CD14-positive monocyte (primary cell): Measurements from ENCODE around the gene CFAP92. TPM values are rescaled to one million over a fixed set of nuclear protein-coding genes. Genes with fewer than 3 reads are reported as not detected.

Source experiments
- DNase-seq, 3 donors: peaks; one replicate each; pipeline ENCODE4 v3.0.0-alpha.2; 2011 to 2022
- H2AFZ ChIP-seq: 2 replicates; pipeline ENCODE4 v1.6.0; 2012; ENCODE audit warnings: mild to moderate bottlenecking, low read depth, low read length, inconsistent platforms; ENCODE audit not compliant: insufficient read depth, poor library complexity, severe bottlenecking
- H3K27ac ChIP-seq, 2 donors: 1 replicate in 1 of 2; 2 replicates in 1 of 2; pipeline ENCODE4 v1.5.1; 2012 to 2013; ENCODE audit warnings: low read length in 2 of 2, control low read depth in 1 of 2, inconsistent platforms in 1 of 2, low read depth in 1 of 2, mild to moderate bottlenecking in 1 of 2
- H3K27me3 ChIP-seq, 2 donors: one replicate each; pipeline versions ENCODE4 v1.6.0 to v1.6.1; 2011 to 2013; ENCODE audit warnings: low read length in 2 of 2; ENCODE audit not compliant: control insufficient read depth in 2 of 2, insufficient read depth in 2 of 2
- H3K36me3 ChIP-seq, 2 donors: replicated peaks in 1 of 2; 1 replicate in 1 of 2; 2 replicates in 1 of 2; pipeline versions ENCODE4 v1.5.1 to v1.6.1; 2012 to 2013; ENCODE audit warnings: low read length in 2 of 2, control low read depth in 1 of 2, inconsistent platforms in 1 of 2, mild to moderate bottlenecking in 1 of 2; ENCODE audit not compliant: insufficient read depth in 2 of 2, control insufficient read depth in 1 of 2
- H3K4me1 ChIP-seq, 2 donors: 1 replicate in 1 of 2; 2 replicates in 1 of 2; pipeline versions ENCODE4 v1.5.1 to v1.6.1; 2012 to 2013; ENCODE audit warnings: low read length in 2 of 2, control low read depth in 1 of 2, inconsistent platforms in 1 of 2, mild to moderate bottlenecking in 1 of 2, moderate library complexity in 1 of 2; ENCODE audit not compliant: insufficient read depth in 2 of 2, control insufficient read depth in 1 of 2
- H3K4me2 ChIP-seq: replicated peaks from 2 replicates; pipeline ENCODE3; 2012; ENCODE audit warnings: low read length, moderate library complexity, mild to moderate bottlenecking; ENCODE audit not compliant: poor library complexity, severe bottlenecking; ENCODE audit errors: extremely low read depth
- H3K4me3 ChIP-seq, 3 experiments: fragments of 200-600 bp in 1 of 3; sonication (generic) in 1 of 3; replicated peaks in 1 of 3; 1 replicate in 2 of 3; 2 replicates in 1 of 3; pipeline ENCODE4 v1.5.1; 2011 to 2013; ENCODE audit warnings: low read length in 3 of 3, mild to moderate bottlenecking in 3 of 3, control low read depth in 2 of 3, low read depth in 2 of 3, inconsistent platforms in 1 of 3, moderate library complexity in 1 of 3
- H3K79me2 ChIP-seq: 2 replicates; pipeline ENCODE4 v1.6.0; 2012; ENCODE audit warnings: mild to moderate bottlenecking, control low read depth, inconsistent platforms, low read length, moderate library complexity; ENCODE audit not compliant: insufficient read depth
- H3K9ac ChIP-seq: 2 replicates; pipeline ENCODE4 v1.6.0; 2017; ENCODE audit warnings: low read length, mild to moderate bottlenecking; ENCODE audit not compliant: insufficient read depth, poor library complexity, severe bottlenecking
- H3K9me3 ChIP-seq, 2 donors: replicated peaks in 1 of 2; 1 replicate in 1 of 2; 2 replicates in 1 of 2; pipeline versions ENCODE4 v1.5.1 to v1.6.1; 2012 to 2013; ENCODE audit warnings: low read length in 2 of 2, control low read depth in 1 of 2; ENCODE audit not compliant: control insufficient read depth in 1 of 2, insufficient read depth in 1 of 2
- H4K20me1 ChIP-seq: 2 replicates; pipeline ENCODE4 v1.6.0; 2012; ENCODE audit warnings: mild to moderate bottlenecking, low read length, control low read depth, moderate library complexity; ENCODE audit not compliant: insufficient read depth
- H3K27ac Mint-ChIP-seq, 7 donors: one replicate each; pipeline ENCODE4 v1.8.0; 2020; ENCODE audit warnings: mild to moderate bottlenecking in 7 of 7, mixed read lengths in 7 of 7, moderate library complexity in 6 of 7, inconsistent platforms in 2 of 7
- H3K27me3 Mint-ChIP-seq, 3 donors: one replicate each; pipeline ENCODE4 v1.8.0; 2021 to 2022; ENCODE audit warnings: low read depth in 3 of 3, mild to moderate bottlenecking in 3 of 3, mixed read lengths in 3 of 3, moderate library complexity in 3 of 3, inconsistent platforms in 1 of 3
- H3K36me3 Mint-ChIP-seq, 2 donors: one replicate each; pipeline ENCODE4 v1.8.0; 2020; ENCODE audit warnings: mixed read lengths in 2 of 2, inconsistent platforms in 1 of 2, mild to moderate bottlenecking in 1 of 2
- H3K4me1 Mint-ChIP-seq: one replicate; pipeline ENCODE4 v1.8.0; 2020; ENCODE audit warnings: mild to moderate bottlenecking, mixed read lengths
- H3K4me3 Mint-ChIP-seq, 2 donors: one replicate each; pipeline ENCODE4 v1.8.0; 2020; ENCODE audit warnings: mild to moderate bottlenecking in 2 of 2, mixed read lengths in 2 of 2, moderate library complexity in 1 of 2
- H3K9me3 Mint-ChIP-seq, 7 donors: one replicate each; pipeline ENCODE4 v1.8.0; 2020 to 2022; ENCODE audit warnings: mixed read lengths in 7 of 7, mild to moderate bottlenecking in 6 of 7, moderate library complexity in 6 of 7, inconsistent platforms in 2 of 7
- CTCF ChIP-seq: fragments of 200-600 bp; IDR thresholded peaks from one replicate; pipeline ENCODE4 v1.8.0; 2022; ENCODE audit warnings: antibody characterized with exemption, mild to moderate bottlenecking
- WGBS: methylation state at CpG from one replicate; pipeline ENCODE4 v1.1.5; 2013; ENCODE audit warnings: missing lambda C conversion rate; ENCODE audit not compliant: insufficient coverage; 5-methylcytosine and 5-hydroxymethylcytosine counted together
- intact Hi-C, 2 donors: fragments of 100-400 bp; cut with micrococcal nuclease; formaldehyde crosslinking; loops; one replicate each; pipeline versions ENCODE4 v1.15.0 to v1.15.1; 2023
- polyA plus RNA-seq, 3 donors: library from polyadenylated mRNA; depleted of rRNA in 1 of 3; unstranded in 2 of 3; stranded (reverse) in 1 of 3; fragments of 300-500 nt in 2 of 3; fragments of >200 nt in 1 of 3; fragmentation: Illumina TruSeq in 2 of 3; gene quantifications; 1 replicate in 2 of 3; 2 replicates in 1 of 3; pipeline ENCODE4 v1.2.3, GENCODE V29; 2012 to 2021

Gene CFAP92
- polyA plus RNA-seq, 3 donors = 0.12 to 0.50 (median 0.19) TPM

DNA sequence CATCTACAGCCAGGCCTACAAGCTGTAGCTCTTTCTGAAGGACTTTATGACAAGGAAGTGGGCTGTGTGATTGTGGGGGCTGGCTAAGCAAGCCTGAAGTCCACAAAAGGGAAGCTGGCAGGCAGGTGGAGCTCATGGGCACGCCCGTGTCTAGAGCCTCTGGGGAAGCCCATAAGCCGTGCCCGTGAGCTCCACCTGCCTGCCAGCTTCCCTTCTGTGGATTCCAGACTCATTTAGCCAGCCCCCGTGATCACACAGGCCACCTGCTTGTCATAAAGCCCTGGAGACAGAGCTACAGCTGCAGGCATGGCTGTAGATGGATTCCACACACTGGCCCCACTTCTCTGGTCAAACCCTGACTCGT is 22.5 kb upstream of the CFAP92 start:
- no peak overlapping the region for H2AFZ ChIP-seq

GRCh38 chr3:129015388-129016105 is 21.7 kb upstream of the CFAP92 start:
- H3K27me3 Mint-ChIP-seq = peaks cover 5 to 9% (median 6%) of the 10 kb centered on the region in 3 donors
- Histone ChIP-seq H3K4me1 (peaks cover 16 to 19% of the 10 kb centered on the region in 2 donors), H4K20me1 (no peaks in the 10 kb centered on the region), H3K27ac (no peak overlapping the region), H3K36me3 (no peaks in the 10 kb centered on the region), H3K9ac (no peak overlapping the region), H3K4me2 (peak overlapping the region; percentile 35), H2AFZ (peak overlapping the region; percentile 75), H3K79me2 (no peaks in the 10 kb centered on the region), H3K27me3 (no peaks in the 10 kb centered on the region), H3K9me3 (peaks cover 0 to 3% of the 10 kb centered on the region in 2 donors), H3K4me3 (no peak overlapping the region)
- intact Hi-C loops = no loop called here
- peaks cover 0 to 2% of the 10 kb centered on the region in 2 donors for H3K36me3 Mint-ChIP-seq
- H3K9me3 Mint-ChIP-seq = no peaks in the 10 kb centered on the region
- peak overlapping the region in 3 of 7 donors; percentile 42 to 53 (median 42) for H3K27ac Mint-ChIP-seq
- H3K4me1 Mint-ChIP-seq = peaks cover 20% of the 10 kb centered on the region
- no peak for TF ChIP-seq CTCF
- DNase-seq = peak in 2 of 3 donors; percentile 27 to 31
- 12% methylated on average over 9 of the region's 19 CpGs for WGBS
- H3K4me3 Mint-ChIP-seq = peak overlapping the region; percentile 45 to 76

More for the DNA sequence above, 22.5 kb upstream of the CFAP92 start:
- Histone ChIP-seq H3K4me2 (peak overlapping the region; percentile 35), H3K9ac (no peak overlapping the region), H3K79me2 (no peaks in the 10 kb centered on the region), H3K27ac (no peak overlapping the region), H3K9me3 (peaks cover 0 to 3% of the 10 kb centered on the region in 2 donors), H3K4me3 (no peak overlapping the region), H4K20me1 (no peaks in the 10 kb centered on the region), H3K36me3 (no peaks in the 10 kb centered on the region), H3K4me1 (peaks cover 16 to 19% of the 10 kb centered on the region in 2 donors), H3K27me3 (no peaks in the 10 kb centered on the region)
- intact Hi-C loops = no loop called here
- Mint-ChIP-seq H3K36me3 (peaks cover 0 to 2% of the 10 kb centered on the region in 2 donors), H3K27me3 (peaks cover 5 to 7% (median 6%) of the 10 kb centered on the region in 3 donors), H3K4me1 (peaks cover 20% of the 10 kb centered on the region), H3K4me3 (no peak overlapping the region), H3K27ac (peak overlapping the region in 1 of 7 donors; percentile 15), H3K9me3 (no peaks in the 10 kb centered on the region)
- WGBS = 0% methylated on average over 5 of the region's 6 CpGs
- TF ChIP-seq CTCF = peak; percentile 20
- peak in 2 of 3 donors; percentile 35 to 41 for DNase-seq
